ENCODE measurements around the gene GIT1. TPM values are rescaled to one million over a fixed set of nuclear protein-coding genes. Genes with fewer than 3 reads are reported as not detected.

Gene GIT1
- total RNA-seq, 1 donor from 2014 or later = 31.9 TPM

GRCh38 chr17:29549177-29549923 is 40.1 kb downstream of the GIT1 start:
- TF ChIP-seq, protein P1, sequence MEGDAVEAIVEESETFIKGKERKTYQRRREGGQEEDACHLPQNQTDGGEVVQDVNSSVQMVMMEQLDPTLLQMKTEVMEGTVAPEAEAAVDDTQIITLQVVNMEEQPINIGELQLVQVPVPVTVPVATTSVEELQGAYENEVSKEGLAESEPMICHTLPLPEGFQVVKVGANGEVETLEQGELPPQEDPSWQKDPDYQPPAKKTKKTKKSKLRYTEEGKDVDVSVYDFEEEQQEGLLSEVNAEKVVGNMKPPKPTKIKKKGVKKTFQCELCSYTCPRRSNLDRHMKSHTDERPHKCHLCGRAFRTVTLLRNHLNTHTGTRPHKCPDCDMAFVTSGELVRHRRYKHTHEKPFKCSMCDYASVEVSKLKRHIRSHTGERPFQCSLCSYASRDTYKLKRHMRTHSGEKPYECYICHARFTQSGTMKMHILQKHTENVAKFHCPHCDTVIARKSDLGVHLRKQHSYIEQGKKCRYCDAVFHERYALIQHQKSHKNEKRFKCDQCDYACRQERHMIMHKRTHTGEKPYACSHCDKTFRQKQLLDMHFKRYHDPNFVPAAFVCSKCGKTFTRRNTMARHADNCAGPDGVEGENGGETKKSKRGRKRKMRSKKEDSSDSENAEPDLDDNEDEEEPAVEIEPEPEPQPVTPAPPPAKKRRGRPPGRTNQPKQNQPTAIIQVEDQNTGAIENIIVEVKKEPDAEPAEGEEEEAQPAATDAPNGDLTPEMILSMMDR (IDR thresholded peaks at IDR 0.05; ENCODE audit: borderline replicate concordance) = no peak
- no peak for DNase-seq
- peaks cover 4% of the 10 kb centered on the region for H3K36me3 ChIP-seq
- peaks cover 16% of the 10 kb centered on the region for H3K4me1 ChIP-seq
- H3K9me3 ChIP-seq (replicated peaks) = no peaks in the 10 kb centered on the region
- intact Hi-C loops (cut with micrococcal nuclease) = no loop called here
- H3K27me3 ChIP-seq (ENCODE audit: low read depth) = no peaks in the 10 kb centered on the region
- H3K4me3 ChIP-seq = no peak overlapping the region
- no peak overlapping the region for H3K27ac ChIP-seq (replicated peaks)

DNA sequence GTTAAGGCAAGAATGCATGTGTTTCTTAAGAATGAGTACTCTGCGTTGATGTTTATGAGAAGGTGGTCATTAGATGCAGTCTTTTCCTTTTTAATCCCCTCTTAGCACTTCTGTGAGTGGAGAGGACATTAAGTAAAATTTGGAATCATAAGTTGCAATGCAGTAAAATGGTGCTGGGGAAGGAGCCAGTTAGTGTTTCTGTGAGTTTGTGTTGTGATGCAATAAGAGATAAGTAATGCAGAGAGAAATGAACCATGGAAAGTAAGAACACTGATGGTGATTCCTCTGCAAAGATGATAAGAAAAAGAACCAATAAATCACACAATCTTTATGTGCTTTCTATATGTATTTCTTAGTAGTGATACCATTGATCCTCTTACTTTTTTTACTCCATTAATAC is 42.6 kb downstream of the GIT1 start:
- Histone ChIP-seq H3K27me3 (ENCODE audit: low read depth) (no peaks in the 10 kb centered on the region), H3K27ac (replicated peaks) (no peak overlapping the region), H3K4me3 (no peak overlapping the region), H3K36me3 (peaks cover 29% of the 10 kb centered on the region), H3K9me3 (replicated peaks) (no peaks in the 10 kb centered on the region), H3K4me1 (peaks cover 16% of the 10 kb centered on the region)
- TF ChIP-seq, protein P1 (IDR thresholded peaks at IDR 0.05; ENCODE audit: borderline replicate concordance) = no peak
- intact Hi-C loops (cut with micrococcal nuclease) = no loop called here
- no peak for DNase-seq

- DNase-seq = no peak
- no peaks in the 10 kb centered on the region for H3K27me3 ChIP-seq (ENCODE audit: low read depth)
- TF ChIP-seq, protein P1 (IDR thresholded peaks at IDR 0.05; ENCODE audit: borderline replicate concordance) = no peak
- H3K36me3 ChIP-seq = peaks cover 29% of the 10 kb centered on the region
- H3K4me1 ChIP-seq = peaks cover 16% of the 10 kb centered on the region
- no peak overlapping the region for H3K27ac ChIP-seq (replicated peaks)
- no peak overlapping the region for H3K4me3 ChIP-seq
- intact Hi-C loops (cut with micrococcal nuclease) = no loop called here
- no peaks in the 10 kb centered on the region for H3K9me3 ChIP-seq (replicated peaks)
Observed at GRCh38 chr17:29546085-29546484, 43.4 kb downstream of the GIT1 start.

DNA sequence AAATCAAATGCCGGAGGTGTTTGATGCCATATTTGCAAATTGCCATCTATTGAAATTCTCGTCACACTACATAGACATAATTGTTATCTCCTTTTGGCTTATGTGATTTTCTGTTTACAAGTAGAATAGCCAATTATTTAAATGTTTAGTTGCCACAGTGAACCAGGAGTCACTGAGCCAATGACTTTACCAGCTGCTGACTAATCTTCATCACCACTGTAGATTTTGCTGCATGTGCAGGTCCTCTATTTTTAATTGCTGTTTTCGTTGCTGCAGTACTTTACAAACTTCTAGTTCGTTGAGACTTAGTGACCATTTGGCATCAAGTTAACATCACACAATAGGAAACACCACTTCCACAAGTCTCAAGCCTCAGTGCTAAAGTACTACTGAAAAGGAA is 45.4 kb downstream of the GIT1 start:
- no peaks in the 10 kb centered on the region for H3K27me3 ChIP-seq (ENCODE audit: low read depth)
- H3K27ac ChIP-seq (replicated peaks) = no peak overlapping the region
- no peak overlapping the region for H3K4me3 ChIP-seq
- intact Hi-C loops (cut with micrococcal nuclease) = no loop called here
- TF ChIP-seq, protein P1 (IDR thresholded peaks at IDR 0.05; ENCODE audit: borderline replicate concordance) = no peak
- H3K9me3 ChIP-seq (replicated peaks) = no peaks in the 10 kb centered on the region
- DNase-seq = no peak
- H3K36me3 ChIP-seq = peaks cover 45% of the 10 kb centered on the region
- H3K4me1 ChIP-seq = peaks cover 3% of the 10 kb centered on the region

DNA sequence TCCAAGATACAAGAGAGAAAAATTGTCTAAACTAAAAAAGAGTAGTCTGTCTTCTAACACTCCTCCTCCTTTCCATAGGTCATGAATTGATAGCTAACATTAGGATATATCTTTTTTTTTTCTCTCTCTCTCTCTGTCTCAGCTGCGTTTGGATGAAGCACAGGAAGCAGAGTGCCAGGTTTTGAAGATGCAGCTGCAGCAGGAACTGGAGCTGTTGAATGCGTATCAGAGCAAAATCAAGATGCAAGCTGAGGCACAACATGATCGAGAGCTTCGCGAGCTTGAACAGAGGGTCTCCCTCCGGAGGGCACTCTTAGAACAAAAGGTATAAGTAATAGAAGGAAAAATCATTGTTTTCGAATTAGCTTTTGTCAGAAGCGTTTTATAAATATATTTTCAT is 55.5 kb downstream of the GIT1 start:
- TF ChIP-seq, protein P1 (IDR thresholded peaks at IDR 0.05; ENCODE audit: borderline replicate concordance) = no peak

More for the DNA sequence above, 55.5 kb downstream of the GIT1 start:
- intact Hi-C loops (cut with micrococcal nuclease) = no loop called here
- Histone ChIP-seq H3K9me3 (replicated peaks) (no peaks in the 10 kb centered on the region), H3K4me3 (no peak overlapping the region), H3K27me3 (ENCODE audit: low read depth) (no peaks in the 10 kb centered on the region), H3K4me1 (no peaks in the 10 kb centered on the region), H3K36me3 (peaks cover 78% of the 10 kb centered on the region), H3K27ac (replicated peaks) (no peak overlapping the region)
- no peak for DNase-seq
